ENCODE measurements around the gene DGKD.
"Not testable (repeated sequence)": the region's sequence is repeated elsewhere in the genome, so short reads cannot be mapped to it uniquely, and the experiment has no call there.

DGKD gene

GRCh38 chr2:233361297-233361696 is 7.0 kb downstream of the DGKD start:
- no peak for DNase-seq (ENCODE audit: low read depth in 2 of 3, low spot score in 2 of 3)

DNA sequence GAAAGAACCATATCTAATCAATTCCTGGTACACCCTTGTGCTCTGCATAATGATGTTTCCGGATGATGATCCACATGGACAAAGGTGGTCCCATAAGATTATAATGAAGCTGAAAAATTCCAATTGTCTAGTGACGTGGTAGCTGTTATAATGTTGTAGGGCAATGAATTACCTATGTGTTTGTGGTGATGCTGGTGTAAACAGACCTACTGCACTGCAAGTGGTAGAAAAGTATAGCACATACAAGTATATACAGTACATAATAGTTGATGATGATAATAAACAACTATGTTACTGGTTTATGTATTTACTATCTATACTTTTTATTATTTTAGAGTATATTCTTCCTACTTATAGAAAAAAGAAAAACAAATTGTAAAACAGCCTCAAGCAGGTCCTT is 8.4 kb downstream of the DGKD start:
- no peak for DNase-seq (ENCODE audit: low read depth in 2 of 3, low spot score in 2 of 3)

- no peak for DNase-seq (ENCODE audit: low read depth in 2 of 3, low spot score in 2 of 3)
Measured at GRCh38 chr2:233363744-233364235, 9.5 kb downstream of the DGKD start.

GRCh38 chr2:233365861-233366520 is 11.7 kb downstream of the DGKD start:
- DNase-seq (ENCODE audit: low read depth in 2 of 3, low spot score in 2 of 3): no peak

DNA sequence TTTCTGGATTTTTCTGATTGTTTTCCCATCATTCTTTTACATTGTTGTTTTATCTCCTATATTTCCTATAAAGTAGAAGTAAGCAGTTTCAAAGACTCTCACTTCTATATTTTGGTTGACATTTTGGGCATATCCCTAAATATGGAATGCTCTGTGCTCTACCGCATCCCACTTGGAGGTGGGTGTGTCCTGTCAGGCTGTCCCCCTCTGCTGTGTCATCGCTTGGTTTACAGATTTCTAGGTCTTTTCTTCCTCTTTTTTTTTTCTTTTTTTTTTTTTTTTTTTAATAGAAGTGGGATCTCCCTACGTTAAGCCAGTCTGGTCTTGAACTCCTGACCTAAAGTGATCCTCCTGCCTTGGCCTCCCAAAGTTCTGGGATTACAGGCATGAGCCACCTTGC is 13.3 kb downstream of the DGKD start:
- DNase-seq (ENCODE audit: low read depth in 2 of 3, low spot score in 2 of 3): no peak

DNA sequence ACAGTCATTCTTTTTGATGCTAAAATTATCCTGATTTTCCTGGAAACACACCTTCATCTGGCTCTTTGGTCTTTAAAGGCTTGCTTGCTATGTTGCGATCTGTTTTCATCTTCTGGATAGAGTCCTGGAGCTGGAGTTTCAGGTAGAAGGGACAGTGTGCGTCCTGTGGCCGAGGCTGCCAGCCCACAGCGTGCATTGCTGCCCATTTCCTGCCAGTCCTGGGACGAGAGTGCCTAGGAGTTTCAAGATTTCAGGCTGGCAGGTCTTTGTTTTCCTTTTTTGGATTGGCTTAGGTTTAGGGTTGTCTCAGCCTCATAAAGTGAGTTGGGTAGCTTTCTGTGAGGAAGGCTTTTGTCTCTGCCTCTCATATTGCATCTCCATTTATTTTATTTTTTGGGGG is 14.5 kb downstream of the DGKD start:
- DNase-seq (ENCODE audit: low read depth in 2 of 3, low spot score in 2 of 3): no peak

GRCh38 chr2:233369462-233369861 is 15.2 kb downstream of the DGKD start:
- no peak for DNase-seq (ENCODE audit: low read depth in 2 of 3, low spot score in 2 of 3)

GRCh38 chr2:233369897-233370685 is 15.8 kb downstream of the DGKD start:
- DNase-seq (ENCODE audit: low read depth in 2 of 3, low spot score in 2 of 3): no peak

- DNase-seq (ENCODE audit: low read depth in 2 of 3, low spot score in 2 of 3): no peak
Measured at GRCh38 chr2:233371641-233372040, 17.3 kb downstream of the DGKD start.

GRCh38 chr2:233372855-233373254 is 18.6 kb downstream of the DGKD start:
- DNase-seq (ENCODE audit: low read depth in 2 of 3, low spot score in 2 of 3): no peak

GRCh38 chr2:233373316-233373715 is 19.0 kb downstream of the DGKD start:
- DNase-seq (ENCODE audit: low read depth in 2 of 3, low spot score in 2 of 3): no peak

DNA sequence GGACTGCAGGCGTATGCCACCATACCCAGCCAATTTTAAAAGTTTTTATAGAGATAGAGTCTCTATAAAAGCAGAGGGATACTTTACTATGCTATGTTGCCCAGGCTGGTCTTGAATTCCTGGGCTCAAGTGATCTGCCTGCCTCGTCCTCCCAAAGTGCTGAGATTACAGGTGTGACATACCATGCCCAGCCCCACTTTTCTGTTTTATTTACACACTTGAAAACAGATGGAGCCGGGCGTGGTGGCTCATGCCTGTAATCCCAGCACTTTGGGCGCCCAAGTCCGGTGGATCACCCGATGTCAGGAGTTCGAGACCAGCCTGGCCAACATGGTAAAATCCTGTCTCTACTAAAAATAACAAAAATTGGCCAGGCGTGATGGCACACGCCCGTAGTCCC is 20.5 kb downstream of the DGKD start:
- DNase-seq (ENCODE audit: low read depth in 2 of 3, low spot score in 2 of 3): not testable (repeated sequence)

GRCh38 chr2:233375490-233376314 is 21.4 kb downstream of the DGKD start:
- DNase-seq (ENCODE audit: low read depth in 2 of 3, low spot score in 2 of 3): no peak

- DNase-seq (ENCODE audit: low read depth in 2 of 3, low spot score in 2 of 3): no peak
Measured at GRCh38 chr2:233379034-233379433, 24.7 kb downstream of the DGKD start.

GRCh38 chr2:233379441-233379840 is 25.1 kb downstream of the DGKD start:
- no peak for DNase-seq (ENCODE audit: low read depth in 2 of 3, low spot score in 2 of 3)

GRCh38 chr2:233380132-233380895 is 26.0 kb downstream of the DGKD start:
- no peak for DNase-seq (ENCODE audit: low read depth in 2 of 3, low spot score in 2 of 3)

DNA sequence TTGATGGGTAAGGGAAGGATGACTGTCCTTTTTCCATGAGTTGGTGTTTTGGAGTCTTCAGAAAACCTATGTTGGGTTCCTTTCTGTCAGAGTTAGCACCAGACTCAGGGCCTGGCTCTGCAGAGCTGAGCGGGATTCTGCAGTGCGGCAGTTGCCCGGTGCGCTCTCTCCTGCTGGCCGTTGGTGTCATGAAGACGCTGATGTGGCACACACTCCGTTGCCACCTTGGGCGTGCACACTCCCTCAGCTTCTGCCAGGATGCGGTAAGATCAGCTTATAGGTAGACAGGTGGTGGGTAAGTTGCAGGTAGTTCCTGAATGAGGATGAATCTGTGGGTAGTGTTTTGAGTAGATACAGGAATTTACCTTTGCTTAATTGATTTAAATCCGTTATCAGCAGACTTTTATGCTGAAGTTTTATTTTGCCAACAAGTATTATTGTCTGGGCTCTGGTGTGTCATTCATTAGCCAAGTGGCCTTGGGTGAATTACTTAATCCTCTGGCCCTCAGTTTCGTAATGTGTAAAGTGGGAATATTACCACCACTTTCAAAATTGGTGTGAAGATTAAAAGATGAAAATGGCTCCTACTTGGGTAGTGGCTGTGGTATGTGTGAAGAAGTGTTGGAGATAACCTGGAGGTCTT is 26.8 kb downstream of the DGKD start:
- DNase-seq (ENCODE audit: low read depth in 2 of 3, low spot score in 2 of 3): no peak

GRCh38 chr2:233381638-233381995 is 27.3 kb downstream of the DGKD start:
- DNase-seq (ENCODE audit: low read depth in 2 of 3, low spot score in 2 of 3): no peak

DNA sequence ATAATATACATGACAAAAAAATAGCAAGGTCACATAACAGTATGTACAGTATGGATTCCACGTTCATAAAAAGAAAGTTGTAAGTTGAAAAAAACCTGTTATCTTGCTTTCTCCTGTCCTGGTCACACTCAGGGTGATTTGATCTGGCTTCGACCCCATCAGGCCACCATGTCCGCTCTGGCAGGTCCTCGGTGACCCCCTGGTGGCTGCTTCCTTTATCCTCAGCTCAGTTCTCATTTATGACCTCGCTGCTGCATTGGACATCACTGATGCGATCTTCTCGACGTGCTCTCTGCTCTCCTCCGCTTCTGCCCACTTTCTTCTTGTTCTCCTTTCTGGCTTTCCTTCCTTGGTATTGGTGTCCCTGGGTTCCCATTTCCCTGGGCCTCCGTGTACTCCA is 29.7 kb downstream of the DGKD start:
- DNase-seq (ENCODE audit: low read depth in 2 of 3, low spot score in 2 of 3): no peak

DNA sequence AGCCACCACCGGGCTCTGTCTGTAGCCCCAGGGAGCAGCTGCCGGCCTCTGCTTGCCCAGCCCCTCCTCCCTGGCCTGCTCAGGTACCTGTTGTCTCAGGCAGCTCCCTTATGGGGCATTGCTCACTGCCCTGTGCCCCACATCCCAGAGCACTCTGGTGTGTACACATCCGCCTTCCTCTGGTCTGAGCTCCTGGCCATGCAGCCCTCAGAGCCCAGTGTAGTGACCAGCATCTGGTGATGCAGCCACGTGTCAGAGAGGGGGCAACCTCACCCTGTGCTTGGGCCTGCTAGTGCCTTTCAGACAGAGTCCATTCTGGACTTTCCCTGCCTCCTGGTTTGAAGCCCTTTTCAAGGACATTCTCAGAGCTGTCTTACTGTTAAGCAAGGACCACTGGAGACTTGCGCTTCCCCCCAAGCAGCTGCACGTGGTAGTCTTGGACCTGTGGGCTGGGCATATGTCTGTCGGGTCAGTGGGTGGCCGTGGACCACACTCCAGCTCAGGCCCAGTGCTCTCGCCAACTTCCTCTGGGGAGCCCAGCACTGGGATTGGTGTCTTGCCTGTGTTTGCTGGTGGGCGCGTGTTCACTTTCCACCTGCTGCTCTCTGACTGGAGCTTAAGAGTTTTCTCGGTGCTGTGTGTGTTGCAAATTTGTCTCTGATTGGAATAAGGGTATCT is 30.7 kb downstream of the DGKD start:
- DNase-seq (ENCODE audit: low read depth in 2 of 3, low spot score in 2 of 3): no peak

Data from activated CD8-positive, alpha-beta memory T cell treated with anti-CD3 and anti-CD28 coated beads for 48 hours (primary cell).